HepG2 (cell line): ENCODE measurements around the gene MYADML2.

Experiments used
- CTCF ChIP-seq: sonication (generic); formaldehyde crosslinking; IDR thresholded peaks from 2 replicates; pipeline ENCODE4 v1.5.0; 2020; ENCODE audit warnings: mild to moderate bottlenecking, missing genetic modification reagents, moderate library complexity
- EED ChIP-seq: sonication (generic); formaldehyde crosslinking; IDR thresholded peaks from 2 replicates; pipeline ENCODE4 v1.5.0; 2020; ENCODE audit warnings: mild to moderate bottlenecking, missing genetic modification reagents
- JUN ChIP-seq: sonication (generic); formaldehyde crosslinking; IDR thresholded peaks from 2 replicates; pipeline ENCODE4 v1.4.0; 2020; ENCODE audit warnings: mild to moderate bottlenecking, missing genetic modification reagents
- RAD21 ChIP-seq: fragments of 450-650 bp; formaldehyde crosslinking; IDR thresholded peaks from 2 replicates; pipeline ENCODE4 v1.5.0; 2020; ENCODE audit warnings: mild to moderate bottlenecking
- TARDBP ChIP-seq: sonication (generic); formaldehyde crosslinking; IDR thresholded peaks from 2 replicates; pipeline ENCODE4 v1.8.0; 2022; ENCODE audit warnings: mild to moderate bottlenecking, missing genetic modification reagents
- ZNF274 ChIP-seq: sonication (generic); formaldehyde crosslinking; IDR thresholded peaks from 2 replicates; pipeline ENCODE4 v1.5.1; 2020; ENCODE audit warnings: mild to moderate bottlenecking, missing genetic modification reagents
- ZNF407 ChIP-seq: sonication (generic); formaldehyde crosslinking; IDR thresholded peaks from one replicate; pipeline ENCODE4 v1.5.1; 2020; ENCODE audit warnings: mild to moderate bottlenecking, missing genetic modification reagents; ENCODE audit errors: not compliant biosample characterization
- ZNF510 ChIP-seq: sonication (generic); formaldehyde crosslinking; IDR thresholded peaks from 2 replicates; pipeline ENCODE4 v1.4.0; 2020; ENCODE audit warnings: low read depth, mild to moderate bottlenecking, missing genetic modification reagents

- TF ChIP-seq ZNF274: no peak
- no peak for TF ChIP-seq JUN (CRISPR knock-in tag)
- no peak for TF ChIP-seq ZNF407 (CRISPR knock-in tag)
- no peak for TF ChIP-seq EED (CRISPR knock-in tag)
- TF ChIP-seq CTCF (CRISPR knock-in tag): no peak
- TF ChIP-seq ZNF510 (CRISPR knock-in tag): no peak
- TF ChIP-seq RAD21: no peak
- no peak for TF ChIP-seq TARDBP (CRISPR knock-in tag)
Measured at GRCh38 chr17:81950501-81950900, 3.5 kb upstream of the MYADML2 start.
